Thymus (tissue), 11 donors: ENCODE data around the gene GLS2. TPM values are rescaled to one million over a fixed set of nuclear protein-coding genes. Genes with fewer than 3 reads are reported as not detected.
A peak's percentile ranks its signal among the peaks of the same experiment; 100 is the strongest.
"Not testable (repeated sequence)": the region's sequence is repeated elsewhere in the genome, so short reads cannot be mapped to it uniquely, and the experiment has no call there.

ENCODE experiments used
- DNase-seq, 9 donors: peaks; one replicate each; pipeline ENCODE4 v3.0.0-alpha.2; 2013; ENCODE audit warnings: low spot score in 9 of 9, low read depth in 6 of 9, missing footprints in 1 of 9
- H3K27ac ChIP-seq, 2 donors: one replicate each; pipeline ENCODE4 v1.5.1; 2013; ENCODE audit warnings: control low read depth in 1 of 2, low read depth in 1 of 2, low read length in 1 of 2, mild to moderate bottlenecking in 1 of 2, moderate library complexity in 1 of 2
- H3K27me3 ChIP-seq, 2 donors: one replicate each; pipeline ENCODE4 v1.5.1; 2013; ENCODE audit warnings: low read length in 1 of 2; ENCODE audit not compliant: control insufficient read depth in 2 of 2, insufficient read depth in 1 of 2
- H3K36me3 ChIP-seq, 2 donors: one replicate each; pipeline ENCODE4 v1.5.1; 2013; ENCODE audit warnings: low read length in 1 of 2, mild to moderate bottlenecking in 1 of 2, moderate library complexity in 1 of 2; ENCODE audit not compliant: control insufficient read depth in 2 of 2, insufficient read depth in 2 of 2
- H3K4me1 ChIP-seq, 2 donors: one replicate each; pipeline ENCODE4 v1.5.1; 2013; ENCODE audit warnings: low read length in 2 of 2; ENCODE audit not compliant: control insufficient read depth in 2 of 2, insufficient read depth in 2 of 2
- H3K4me3 ChIP-seq, 2 donors: one replicate each; pipeline ENCODE4 v1.5.1; 2013; ENCODE audit warnings: low read length in 2 of 2, control low read depth in 1 of 2, mild to moderate bottlenecking in 1 of 2
- H3K9me3 ChIP-seq, 2 donors: one replicate each; pipeline ENCODE4 v1.5.1; 2013; ENCODE audit warnings: low read length in 1 of 2, mild to moderate bottlenecking in 1 of 2; ENCODE audit not compliant: control insufficient read depth in 2 of 2, insufficient read depth in 1 of 2
- WGBS: extraction: QIAGEN DNeasy Blood & Tissue Kit; methylation state at CpG from one replicate; pipeline ENCODE4 v1.1.7; 2013; 5-methylcytosine and 5-hydroxymethylcytosine counted together
- polyA plus RNA-seq: library from polyadenylated mRNA; stranded (reverse); fragments of 200-250 nt; gene quantifications from one replicate; pipeline ENCODE4 v1.2.3, GENCODE V29; 2013
- total RNA-seq: library from RNA; stranded (reverse); fragments of 120-200 nt; gene quantifications from one replicate; pipeline ENCODE4 v1.2.4, GENCODE V29; 2013
- donor health status: healthy.

The GLS2 gene
- total and polyA plus RNA-seq, 2 donors = 1.0 to 2.6 TPM

GRCh38 chr12:56496704-56497103 is 8.7 kb upstream of the GLS2 start:
- peaks cover 1 to 16% of the 10 kb centered on the region in 2 donors for H3K9me3 ChIP-seq
- DNase-seq, H3K4me1 ChIP-seq, H3K27ac ChIP-seq, H3K36me3 ChIP-seq, H3K4me3 ChIP-seq: not testable (repeated sequence)
- H3K27me3 ChIP-seq = peaks cover 0 to 28% of the 10 kb centered on the region in 2 donors
- 20% methylated on average over 16 of the region's 17 CpGs for WGBS

GRCh38 chr12:56494481-56494880 is 6.5 kb upstream of the GLS2 start:
- not testable (repeated sequence) for DNase-seq, H3K27ac ChIP-seq
- 98% methylated on average over 27 of the region's 27 CpGs for WGBS

GRCh38 chr12:56494106-56494415 is 6.1 kb upstream of the GLS2 start:
- not testable (repeated sequence) for H3K36me3 ChIP-seq, DNase-seq, H3K4me1 ChIP-seq, H3K27ac ChIP-seq, H3K4me3 ChIP-seq
- Histone ChIP-seq H3K9me3 (peaks cover 1 to 16% of the 10 kb centered on the region in 2 donors), H3K27me3 (peaks cover 5 to 38% of the 10 kb centered on the region in 2 donors)
- 99% methylated on average over 15 of the region's 15 CpGs for WGBS

More at GRCh38 chr12:56494481-56494880, 6.5 kb upstream of the GLS2 start:
- not testable (repeated sequence) for H3K36me3 ChIP-seq, H3K4me1 ChIP-seq, H3K4me3 ChIP-seq
- Histone ChIP-seq H3K27me3 (peaks cover under 1 to 37% of the 10 kb centered on the region in 2 donors), H3K9me3 (peaks cover 1 to 16% of the 10 kb centered on the region in 2 donors)

GRCh38 chr12:56493409-56494105 is 5.6 kb upstream of the GLS2 start:
- H3K9me3 ChIP-seq = peaks cover 1 to 19% of the 10 kb centered on the region in 2 donors
- WGBS = 93% methylated on average over 31 of the region's 31 CpGs
- not testable (repeated sequence) for H3K27ac ChIP-seq, H3K4me1 ChIP-seq, H3K4me3 ChIP-seq, DNase-seq, H3K36me3 ChIP-seq
- H3K27me3 ChIP-seq = peaks cover 10 to 38% of the 10 kb centered on the region in 2 donors

GRCh38 chr12:56490360-56490759 is 2.4 kb upstream of the GLS2 start:
- H3K27ac ChIP-seq = no peak overlapping the region
- peaks cover 1 to 22% of the 10 kb centered on the region in 2 donors for H3K9me3 ChIP-seq
- peaks cover 21 to 56% of the 10 kb centered on the region in 2 donors for H3K27me3 ChIP-seq
- no peak overlapping the region for H3K4me3 ChIP-seq
- DNase-seq = no peak
- H3K36me3 ChIP-seq = no peaks in the 10 kb centered on the region
- H3K4me1 ChIP-seq = peaks cover 11 to 18% of the 10 kb centered on the region in 2 donors

- DNase-seq = peak in 2 of 9 donors; percentile 6 to 18
- Histone ChIP-seq H3K27ac (no peak overlapping the region), H3K4me1 (peaks cover 11 to 18% of the 10 kb centered on the region in 2 donors), H3K9me3 (peaks cover 0 to 10% of the 10 kb centered on the region in 2 donors), H3K27me3 (peaks cover 21 to 56% of the 10 kb centered on the region in 2 donors), H3K4me3 (peak overlapping the region; percentile 35 to 61), H3K36me3 (no peaks in the 10 kb centered on the region)
- WGBS = 11% methylated on average over 44 of the region's 44 CpGs
These were observed 417 bp downstream of the GLS2 start for GRCh38 chr12:56487448-56488040.

GRCh38 chr12:56486694-56487093 is 1.3 kb downstream of the GLS2 start:
- Histone ChIP-seq H3K9me3 (peaks cover 0 to 10% of the 10 kb centered on the region in 2 donors), H3K4me3 (no peak overlapping the region), H3K4me1 (peaks cover 11 to 18% of the 10 kb centered on the region in 2 donors), H3K36me3 (no peaks in the 10 kb centered on the region), H3K27ac (no peak overlapping the region), H3K27me3 (peaks cover 21 to 54% of the 10 kb centered on the region in 2 donors)
- WGBS = 95% methylated on average over 12 of the region's 12 CpGs
- no peak for DNase-seq

- Histone ChIP-seq H3K4me3 (no peak overlapping the region), H3K27me3 (peaks cover 21 to 37% of the 10 kb centered on the region in 2 donors)
- WGBS = 89% methylated on average over 1 of the region's 1 CpG
These were observed 3.4 kb downstream of the GLS2 start for GRCh38 chr12:56484566-56484965.

GRCh38 chr12:56479625-56480024 is 8.3 kb downstream of the GLS2 start:
- Histone ChIP-seq H3K27me3 (no peaks in the 10 kb centered on the region), H3K9me3 (no peaks in the 10 kb centered on the region), H3K36me3 (no peaks in the 10 kb centered on the region), H3K4me3 (no peak overlapping the region), H3K27ac (no peak overlapping the region), H3K4me1 (no peaks in the 10 kb centered on the region)
- no peak for DNase-seq
- WGBS = 98% methylated on average over 7 of the region's 7 CpGs

More at GRCh38 chr12:56484566-56484965, 3.4 kb downstream of the GLS2 start:
- peaks cover 11 to 18% of the 10 kb centered on the region in 2 donors for H3K4me1 ChIP-seq
- DNase-seq = no peak
- H3K9me3 ChIP-seq = peaks cover 0 to 10% of the 10 kb centered on the region in 2 donors
- H3K36me3 ChIP-seq = no peaks in the 10 kb centered on the region
- H3K27ac ChIP-seq = no peak overlapping the region
